Natural killer cell (primary cell): Measurements from ENCODE around the gene MATN1. TPM values are rescaled to one million over a fixed set of nuclear protein-coding genes. Genes with fewer than 3 reads are reported as not detected.

Source experiments
- ATAC-seq, 3 donors: fragments of 150-1000 bp in 2 of 3; fragments of 200-7000 bp in 1 of 3; cut with Tn5 transposase; 1 replicate in 1 of 3; 2 replicates in 2 of 3; pipeline ENCODE4 v1.10.0; 2021; ENCODE audit warnings: mild to moderate bottlenecking in 2 of 3, moderate library complexity in 2 of 3
- DNase-seq, 2 donors: peaks; one replicate each; pipeline versions ENCODE4 v3.0.0 to v3.0.0-alpha.2; 2013 to 2021; ENCODE audit warnings: mixed read lengths in 1 of 2
- H3K27ac ChIP-seq: one replicate; pipeline ENCODE4 v1.5.1; 2013; ENCODE audit warnings: mild to moderate bottlenecking, low read length
- H3K27me3 ChIP-seq: one replicate; pipeline ENCODE4 v1.6.1; 2013; ENCODE audit warnings: low read length; ENCODE audit not compliant: control insufficient read depth, insufficient read depth
- H3K36me3 ChIP-seq: one replicate; pipeline ENCODE4 v1.6.1; 2013; ENCODE audit warnings: low read length; ENCODE audit not compliant: control insufficient read depth, insufficient read depth
- H3K4me1 ChIP-seq: one replicate; pipeline ENCODE4 v1.6.1; 2013; ENCODE audit warnings: low read length; ENCODE audit not compliant: control insufficient read depth, insufficient read depth
- H3K4me3 ChIP-seq: one replicate; pipeline ENCODE4 v1.5.1; 2013; ENCODE audit warnings: low read length
- H3K9me3 ChIP-seq: one replicate; pipeline ENCODE4 v1.6.1; 2013; ENCODE audit warnings: low read length; ENCODE audit not compliant: control insufficient read depth, insufficient read depth
- H3K27ac Mint-ChIP-seq, 2 donors: one replicate each; pipeline ENCODE4 v1.8.0; 2022; ENCODE audit warnings: mild to moderate bottlenecking in 2 of 2, mixed read lengths in 2 of 2, moderate library complexity in 1 of 2
- H3K27me3 Mint-ChIP-seq, 2 donors: one replicate each; pipeline ENCODE4 v1.8.0; 2022; ENCODE audit warnings: low read depth in 2 of 2, mixed read lengths in 2 of 2
- H3K36me3 Mint-ChIP-seq: one replicate; pipeline ENCODE4 v1.8.0; 2022; ENCODE audit warnings: mixed read lengths
- H3K4me1 Mint-ChIP-seq, 2 donors: one replicate each; pipeline ENCODE4 v1.8.0; 2022; ENCODE audit warnings: mixed read lengths in 2 of 2
- H3K4me3 Mint-ChIP-seq: one replicate; pipeline ENCODE4 v1.8.0; 2022; ENCODE audit warnings: mild to moderate bottlenecking, moderate library complexity, mixed read lengths
- H3K9me3 Mint-ChIP-seq, 2 donors: one replicate each; pipeline ENCODE4 v1.8.0; 2022; ENCODE audit warnings: mixed read lengths in 2 of 2
- WGBS: methylation state at CpG from one replicate; pipeline ENCODE4 v1.1.7; 2013; ENCODE audit warnings: missing lambda C conversion rate; ENCODE audit not compliant: insufficient coverage; 5-methylcytosine and 5-hydroxymethylcytosine counted together
- intact Hi-C: fragments of 100-400 bp; cut with micrococcal nuclease; formaldehyde crosslinking; loops from one replicate; pipeline ENCODE4 v1.14.2; 2022
- total RNA-seq, 4 donors: library from RNA; stranded (reverse); fragments of 120-200 nt in 1 of 4; gene quantifications; one replicate each; pipeline versions ENCODE4 v1.2.3 to v1.2.4, GENCODE V29; 2013 to 2022
- TF ChIP-seq, protein P1 (sequence below): fragments of 200-600 bp; IDR thresholded peaks from one replicate; pipeline ENCODE4 v1.8.0; 2022; ENCODE audit warnings: antibody characterized with exemption

Gene MATN1
- total RNA-seq, 3 donors from 2014 or later (not counting 1 experiment from before 2014, with no cell fraction given): 0.93 to 1.7 (median 1.2) TPM

DNA sequence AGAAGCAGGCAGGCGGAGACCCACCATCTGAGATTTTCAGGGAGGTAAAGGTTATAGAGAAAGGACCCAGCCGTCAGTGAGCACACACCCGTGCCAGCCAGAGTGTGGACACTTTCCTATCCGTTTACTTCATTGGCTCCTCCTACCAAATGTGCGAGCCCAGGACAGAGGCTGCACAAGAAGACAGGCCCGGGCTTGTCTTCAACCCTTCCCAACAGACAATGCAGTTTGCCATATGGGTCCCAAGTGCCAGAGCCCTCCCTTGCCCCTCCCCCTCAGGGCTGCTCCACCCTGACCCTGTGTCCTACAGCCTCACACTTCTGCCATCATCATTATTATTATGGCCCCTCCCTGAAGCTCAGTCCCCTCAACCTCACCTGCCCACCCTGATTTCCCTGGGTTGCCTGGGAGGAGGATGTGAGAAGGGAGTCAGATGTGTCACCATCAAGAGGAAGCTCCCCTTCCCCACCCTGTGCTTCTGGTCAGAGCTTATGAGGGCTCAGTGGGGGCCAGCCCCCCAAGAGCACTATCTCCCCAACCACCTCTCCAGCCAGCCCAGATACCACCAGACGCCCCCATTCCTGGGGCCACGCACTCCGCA, 24.8 kb upstream of the MATN1 start:
- DNase-seq: no peak
- H3K27ac ChIP-seq: peak overlapping the region; percentile 95
- TF ChIP-seq, protein P1, sequence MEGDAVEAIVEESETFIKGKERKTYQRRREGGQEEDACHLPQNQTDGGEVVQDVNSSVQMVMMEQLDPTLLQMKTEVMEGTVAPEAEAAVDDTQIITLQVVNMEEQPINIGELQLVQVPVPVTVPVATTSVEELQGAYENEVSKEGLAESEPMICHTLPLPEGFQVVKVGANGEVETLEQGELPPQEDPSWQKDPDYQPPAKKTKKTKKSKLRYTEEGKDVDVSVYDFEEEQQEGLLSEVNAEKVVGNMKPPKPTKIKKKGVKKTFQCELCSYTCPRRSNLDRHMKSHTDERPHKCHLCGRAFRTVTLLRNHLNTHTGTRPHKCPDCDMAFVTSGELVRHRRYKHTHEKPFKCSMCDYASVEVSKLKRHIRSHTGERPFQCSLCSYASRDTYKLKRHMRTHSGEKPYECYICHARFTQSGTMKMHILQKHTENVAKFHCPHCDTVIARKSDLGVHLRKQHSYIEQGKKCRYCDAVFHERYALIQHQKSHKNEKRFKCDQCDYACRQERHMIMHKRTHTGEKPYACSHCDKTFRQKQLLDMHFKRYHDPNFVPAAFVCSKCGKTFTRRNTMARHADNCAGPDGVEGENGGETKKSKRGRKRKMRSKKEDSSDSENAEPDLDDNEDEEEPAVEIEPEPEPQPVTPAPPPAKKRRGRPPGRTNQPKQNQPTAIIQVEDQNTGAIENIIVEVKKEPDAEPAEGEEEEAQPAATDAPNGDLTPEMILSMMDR: no peak
- H3K4me3 ChIP-seq: no peak overlapping the region
- Mint-ChIP-seq H3K27me3 (no peaks in the 10 kb centered on the region), H3K4me1 (peaks cover 91 to 96% of the 10 kb centered on the region in 2 donors), H3K27ac (peak overlapping the region; percentile 99 to 100), H3K4me3 (peak overlapping the region; percentile 81), H3K36me3 (no peaks in the 10 kb centered on the region), H3K9me3 (no peaks in the 10 kb centered on the region)
- peaks cover 100% of the 10 kb centered on the region for H3K4me1 ChIP-seq
- intact Hi-C loops: no loop called here
- peaks cover 38% of the 10 kb centered on the region for H3K36me3 ChIP-seq
- no peaks in the 10 kb centered on the region for H3K27me3 ChIP-seq
- H3K9me3 ChIP-seq: no peaks in the 10 kb centered on the region
- ATAC-seq: no peak
- 56% methylated on average over 9 of the region's 9 CpGs for WGBS

DNA sequence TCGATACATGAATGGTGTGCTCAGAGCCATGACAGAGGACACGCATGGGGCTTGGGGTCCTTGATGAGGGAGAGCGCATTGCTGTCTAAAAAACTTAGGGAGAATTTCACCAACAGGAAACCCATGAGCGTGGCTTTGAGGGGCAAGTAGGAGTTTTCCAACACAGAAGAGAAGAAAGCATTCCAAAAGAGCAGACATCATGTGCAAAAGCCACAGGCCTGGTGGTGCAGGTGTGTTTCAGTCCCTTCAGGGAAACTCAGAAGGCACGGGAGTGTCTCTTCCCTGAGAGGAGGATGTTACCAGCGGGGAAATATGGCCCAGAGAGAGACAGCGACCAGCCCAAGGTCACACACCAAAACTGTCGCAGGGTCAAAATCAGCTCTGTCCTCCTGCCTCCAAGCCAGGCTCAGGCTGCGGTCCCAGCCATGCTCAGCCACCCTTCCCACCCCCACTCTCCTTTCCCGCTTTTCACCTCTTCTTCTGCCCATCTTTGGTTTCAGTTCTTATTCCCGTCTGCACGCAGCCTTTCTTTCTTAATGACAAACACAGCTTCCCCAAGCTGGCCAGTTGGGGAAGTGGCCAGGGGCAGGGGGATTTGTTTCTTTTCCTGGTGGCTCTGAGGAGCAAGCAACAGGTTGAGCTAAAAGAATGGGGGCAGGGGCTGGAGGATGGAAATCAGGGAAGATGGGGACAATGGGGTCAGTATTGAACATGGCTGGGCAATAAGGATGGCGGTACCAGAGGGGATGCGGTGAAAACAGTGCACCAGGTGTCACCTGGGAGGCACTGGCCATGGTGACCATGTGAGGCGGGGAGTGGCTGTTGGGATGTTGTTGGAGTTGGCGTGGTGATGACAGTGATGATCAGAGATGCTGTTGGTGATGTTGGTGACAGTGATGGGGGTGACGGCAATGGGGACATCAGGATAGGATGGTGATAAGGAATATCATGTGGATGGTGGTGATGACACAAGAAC, 23.9 kb upstream of the MATN1 start:
- Mint-ChIP-seq H3K27ac (peak overlapping the region; percentile 99 to 100), H3K27me3 (no peaks in the 10 kb centered on the region), H3K4me1 (peaks cover 90 to 100% of the 10 kb centered on the region in 2 donors), H3K9me3 (no peaks in the 10 kb centered on the region), H3K4me3 (peak overlapping the region; percentile 81), H3K36me3 (no peaks in the 10 kb centered on the region)
- no peaks in the 10 kb centered on the region for H3K27me3 ChIP-seq
- 77% methylated on average over 17 of the region's 17 CpGs for WGBS
- peaks cover 42% of the 10 kb centered on the region for H3K36me3 ChIP-seq
- H3K27ac ChIP-seq: peak overlapping the region; percentile 95
- ATAC-seq (no peak), DNase-seq (no peak)
- H3K9me3 ChIP-seq: no peaks in the 10 kb centered on the region
- TF ChIP-seq, protein P1: no peak
- no peak overlapping the region for H3K4me3 ChIP-seq
- intact Hi-C loops: no loop called here
- H3K4me1 ChIP-seq: peaks cover 100% of the 10 kb centered on the region

DNA sequence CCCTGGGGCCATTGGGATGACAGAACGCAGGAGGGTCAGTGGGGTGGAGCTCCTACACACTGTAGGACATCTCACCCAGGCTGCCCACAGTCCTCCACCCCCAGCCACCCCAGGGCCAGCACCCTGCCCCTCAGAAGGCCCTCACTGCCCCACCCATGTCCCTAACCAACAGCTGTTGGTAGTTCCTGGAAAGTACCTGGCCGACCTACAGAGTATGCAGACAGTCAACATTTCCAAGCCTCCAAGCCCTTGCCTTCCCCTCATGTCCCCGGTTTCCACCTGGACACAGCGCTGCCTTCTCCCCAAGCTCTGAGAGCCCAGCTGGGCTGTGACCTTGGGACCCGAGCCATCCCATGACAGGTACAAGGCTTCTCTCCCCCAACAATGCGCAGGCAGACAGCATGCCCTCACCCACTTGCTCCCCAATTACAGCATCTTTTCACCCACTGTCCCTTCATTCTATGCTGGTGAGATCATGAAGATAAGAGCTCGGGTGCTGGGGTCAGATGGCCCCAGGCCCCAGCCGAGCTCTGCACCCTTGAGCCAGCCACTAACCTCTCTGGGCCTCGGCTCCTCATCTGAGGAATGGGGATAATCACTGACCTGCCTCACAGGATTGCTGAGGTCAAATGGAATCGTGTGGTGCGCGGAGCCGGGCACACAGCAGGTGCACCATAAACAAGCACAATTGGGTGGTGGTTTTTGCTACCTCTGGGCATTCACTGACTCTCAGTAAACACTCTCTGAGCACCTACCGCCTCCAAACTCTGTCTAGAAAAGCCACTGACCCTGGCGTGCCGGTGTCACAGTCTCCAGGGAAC, 23.0 kb upstream of the MATN1 start:
- H3K27me3 Mint-ChIP-seq: no peaks in the 10 kb centered on the region
- Histone ChIP-seq H3K27ac (peak overlapping the region; percentile 95), H3K4me3 (no peak overlapping the region), H3K9me3 (no peaks in the 10 kb centered on the region), H3K27me3 (no peaks in the 10 kb centered on the region), H3K36me3 (peaks cover 43% of the 10 kb centered on the region), H3K4me1 (peaks cover 100% of the 10 kb centered on the region)
- 59% methylated on average over 16 of the region's 16 CpGs for WGBS
- intact Hi-C loops: no loop called here
- peak overlapping the region; percentile 81 for H3K4me3 Mint-ChIP-seq
- H3K36me3 Mint-ChIP-seq: no peaks in the 10 kb centered on the region
- no peaks in the 10 kb centered on the region for H3K9me3 Mint-ChIP-seq
- TF ChIP-seq, protein P1: no peak
- H3K4me1 Mint-ChIP-seq: peaks cover 88 to 100% of the 10 kb centered on the region in 2 donors
- H3K27ac Mint-ChIP-seq: peak overlapping the region; percentile 99 to 100
- no peak for ATAC-seq
- peak in 1 of 2 donors; percentile 47 for DNase-seq
